Prostate gland (tissue), 2 donors: ENCODE data around the gene KYAT1. TPM values are rescaled to one million over a fixed set of nuclear protein-coding genes. Genes with fewer than 3 reads are reported as not detected.

ENCODE experiments used
- DNase-seq: peaks from one replicate; pipeline ENCODE4 v3.0.0-alpha.2; 2019; ENCODE audit warnings: low spot score
- H3K27ac ChIP-seq, 2 donors: fragments of 200-600 bp; sonication (generic); 2 replicates each; pipeline ENCODE4 v1.5.1; 2017 to 2019
- H3K27me3 ChIP-seq: fragments of 200-600 bp; sonication (generic); replicated peaks from 2 replicates; pipeline ENCODE4 v1.5.1; 2019; ENCODE audit not compliant: insufficient read depth
- H3K36me3 ChIP-seq, 2 donors: fragments of 200-600 bp; sonication (generic); 1 replicate in 1 of 2; 2 replicates in 1 of 2; pipeline versions ENCODE4 v1.5.1 to v1.8.1; 2017 to 2019
- H3K4me1 ChIP-seq: fragments of 200-600 bp; sonication (generic); replicated peaks from 2 replicates; pipeline ENCODE4 v1.5.1; 2019
- H3K4me3 ChIP-seq, 2 donors: fragments of 200-600 bp; sonication (generic); 2 replicates each; pipeline ENCODE4 v1.5.1; 2017 to 2019
- H3K9me3 ChIP-seq: fragments of 200-600 bp; sonication (generic); 2 replicates; pipeline ENCODE4 v1.5.1; 2017
- CTCF ChIP-seq, 4 experiments: fragments of 200-600 bp in 2 of 4; fragments of 450-650 bp in 2 of 4; sonication (generic) in 2 of 4; IDR thresholded peaks; 1 replicate in 3 of 4; 2 replicates in 1 of 4; pipeline ENCODE4 v1.5.1; 2016 to 2019; ENCODE audit warnings: antibody characterized with exemption in 4 of 4, mild to moderate bottlenecking in 2 of 4, moderate library complexity in 2 of 4
- POLR2A ChIP-seq: fragments of 450-650 bp; IDR thresholded peaks from one replicate; pipeline ENCODE4 v1.6.1; 2016; ENCODE audit warnings: antibody characterized with exemption, mild to moderate bottlenecking
- POLR2AphosphoS5 ChIP-seq: sonication (generic); formaldehyde crosslinking; IDR thresholded peaks from one replicate; pipeline ENCODE4 v1.6.1; 2017; ENCODE audit warnings: antibody characterized with exemption
- WGBS: methylation state at CpG from one replicate; pipeline ENCODE4 v1.1.5; 2018; 5-methylcytosine and 5-hydroxymethylcytosine counted together
- intact Hi-C: fragments of 100-400 bp; cut with DNase I; formaldehyde crosslinking; loops from one replicate; pipeline ENCODE4 v1.14.2; 2022
- total RNA-seq, 2 donors: library from RNA; depleted of rRNA; stranded (reverse); fragments of >200 nt; gene quantifications; one replicate each; pipeline ENCODE4 v1.1.0, GENCODE V29; 2016

KYAT1 gene
- total RNA-seq, 2 donors from 2014 or later, result 13.1 to 24.1 TPM

DNA sequence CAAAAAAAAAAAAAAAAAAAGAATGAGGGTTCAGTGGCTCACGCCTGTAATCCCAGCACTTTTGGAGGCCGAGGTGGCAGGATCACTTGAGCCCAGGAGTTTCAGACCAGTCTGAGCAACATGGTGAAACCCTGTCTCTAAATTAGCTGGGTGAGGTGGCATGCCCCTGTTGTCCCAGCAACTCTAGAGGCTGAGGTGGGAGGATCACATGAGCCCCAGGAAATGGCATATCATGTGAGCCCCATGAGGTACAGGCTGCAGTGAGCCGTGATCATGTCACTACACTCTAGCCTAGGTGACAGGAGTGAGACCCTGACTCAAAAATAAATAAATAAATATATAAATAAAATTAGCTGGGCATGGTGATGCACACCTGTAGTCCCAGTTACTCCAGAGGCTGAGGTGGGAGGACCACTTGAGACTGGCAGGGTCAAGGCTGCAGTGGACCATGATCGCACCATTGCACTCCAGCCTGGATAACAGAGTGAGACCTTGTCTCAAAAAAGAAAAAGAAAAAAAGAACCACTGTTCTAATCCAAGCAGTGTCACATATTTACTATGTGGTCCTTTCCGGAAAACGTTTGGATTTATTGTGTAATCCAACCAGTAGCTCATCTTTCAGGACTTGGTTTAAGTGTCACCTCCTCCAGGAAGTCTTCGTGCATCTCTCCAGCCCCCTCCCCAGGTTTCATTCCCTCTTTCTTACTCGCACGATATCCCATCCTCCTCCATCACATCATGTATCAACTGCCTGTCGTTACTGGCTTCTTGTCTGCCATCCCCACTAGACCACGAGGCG is 39.9 kb downstream of the KYAT1 start:
- H3K27ac ChIP-seq, result no peak overlapping the region
- H3K4me1 ChIP-seq, result no peaks in the 10 kb centered on the region
- no peaks in the 10 kb centered on the region for H3K36me3 ChIP-seq
- no peaks in the 10 kb centered on the region for H3K9me3 ChIP-seq
- no peak for DNase-seq
- whole genome bisulfite sequencing, result 78% methylated on average over 12 of the region's 12 CpGs
- no peak overlapping the region for H3K4me3 ChIP-seq
- intact Hi-C loops, result no loop called here
- H3K27me3 ChIP-seq, result no peaks in the 10 kb centered on the region
- TF ChIP-seq POLR2A (no peak), CTCF (IDR thresholded peaks at IDR 0.05) (no peak), POLR2AphosphoS5 (no peak)

- no peak for DNase-seq
- Histone ChIP-seq H3K27me3 (no peaks in the 10 kb centered on the region), H3K9me3 (no peaks in the 10 kb centered on the region), H3K4me3 (no peak overlapping the region), H3K27ac (peak overlapping the region in 1 of 2 donors; percentile 50), H3K4me1 (no peaks in the 10 kb centered on the region), H3K36me3 (no peaks in the 10 kb centered on the region)
- TF ChIP-seq POLR2AphosphoS5 (peak; percentile 44), CTCF (IDR thresholded peaks at IDR 0.05) (no peak), POLR2A (no peak)
- intact Hi-C loops, result no loop called here
- WGBS, result 95% methylated on average over 1 of the region's 1 CpG
Observed at GRCh38 chr9:128840524-128840923, 41.2 kb downstream of the KYAT1 start.

- no peak for DNase-seq
- no peaks in the 10 kb centered on the region for H3K9me3 ChIP-seq
- intact Hi-C loops, result no loop called here
- H3K36me3 ChIP-seq, result no peaks in the 10 kb centered on the region
- H3K4me1 ChIP-seq, result no peaks in the 10 kb centered on the region
- no peak for TF ChIP-seq POLR2AphosphoS5
- TF ChIP-seq CTCF (IDR thresholded peaks at IDR 0.05), result no peak
- no peak overlapping the region for H3K4me3 ChIP-seq
- H3K27me3 ChIP-seq, result no peaks in the 10 kb centered on the region
- WGBS, result 86% methylated on average over 3 of the region's 3 CpGs
- no peak overlapping the region for H3K27ac ChIP-seq
Observed at GRCh38 chr9:128838338-128838737, 43.4 kb downstream of the KYAT1 start.

DNA sequence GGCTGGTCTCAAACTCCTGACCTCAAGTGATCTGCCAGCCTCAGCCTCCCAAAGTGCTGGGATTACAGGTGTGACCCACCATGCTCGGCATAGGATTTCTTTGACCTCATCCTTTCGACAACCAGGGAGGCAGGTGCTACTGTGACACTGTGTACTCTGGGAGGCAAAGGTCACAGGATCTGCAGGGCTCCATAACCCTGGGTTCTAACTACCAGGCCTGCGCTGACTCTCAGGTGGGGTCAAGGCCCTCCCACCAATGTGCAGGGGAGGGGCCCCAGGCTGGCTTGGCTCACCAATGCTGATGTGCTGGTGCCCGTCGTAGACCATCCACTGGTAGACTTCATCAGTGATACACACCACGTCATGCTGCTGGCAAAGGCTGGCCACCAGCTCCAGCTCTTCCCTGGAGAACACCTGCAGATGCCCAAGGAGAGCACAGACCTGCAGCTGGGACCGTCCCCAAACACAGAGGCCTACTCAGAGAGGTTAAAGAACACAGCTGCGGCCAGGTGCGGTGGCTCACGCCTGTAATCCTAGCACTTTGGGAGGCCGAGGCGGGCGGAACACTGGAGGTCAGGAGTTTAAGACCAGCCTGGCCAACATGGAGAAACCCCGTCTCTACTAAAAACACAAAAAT is 45.1 kb downstream of the KYAT1 start:
- no peaks in the 10 kb centered on the region for H3K27me3 ChIP-seq
- no peak overlapping the region for H3K27ac ChIP-seq
- H3K36me3 ChIP-seq, result no peaks in the 10 kb centered on the region
- H3K4me1 ChIP-seq, result no peaks in the 10 kb centered on the region
- H3K9me3 ChIP-seq, result no peaks in the 10 kb centered on the region
- intact Hi-C loops, result no loop called here
- no peak for DNase-seq
- no peak for TF ChIP-seq CTCF (IDR thresholded peaks at IDR 0.05)
- no peak for TF ChIP-seq POLR2A
- no peak for TF ChIP-seq POLR2AphosphoS5
- H3K4me3 ChIP-seq, result no peak overlapping the region
- WGBS, result 92% methylated on average over 13 of the region's 14 CpGs
